Activated T-helper 2 cell treated with anti-CD3 and anti-CD28 coated beads, Interferon-gamma antibody, Interleukin-2, Interleukin-4, amounts not matched to agents 10 μg/mL and 5 μg/mL and 100 μg/mL, durations not matched to agents 14 hours and 24 hours and 36 hours (primary cell): ENCODE results near the gene UBE2F. TPM values are rescaled to one million over a fixed set of nuclear protein-coding genes. Genes with fewer than 3 reads are reported as not detected.
A peak's percentile ranks its signal among the peaks of the same experiment; 100 is the strongest.

Experiments used
- DNase-seq: peaks from one replicate; pipeline ENCODE4 v3.0.0; 2021; ENCODE audit warnings: low spot score
- H3K27ac Mint-ChIP-seq: one replicate; pipeline ENCODE4 v1.8.0; 2021; ENCODE audit warnings: mixed read lengths
- H3K27me3 Mint-ChIP-seq: one replicate; pipeline ENCODE4 v1.8.0; 2021; ENCODE audit warnings: low read depth, mixed read lengths
- H3K36me3 Mint-ChIP-seq: one replicate; pipeline ENCODE4 v1.8.0; 2021; ENCODE audit warnings: low read depth, mixed read lengths
- H3K4me1 Mint-ChIP-seq: one replicate; pipeline ENCODE4 v1.8.0; 2021; ENCODE audit warnings: low read depth, mixed read lengths
- H3K4me3 Mint-ChIP-seq: one replicate; pipeline ENCODE4 v1.8.0; 2021; ENCODE audit warnings: low read depth, mild to moderate bottlenecking, moderate library complexity, mixed read lengths
- H3K9me3 Mint-ChIP-seq: one replicate; pipeline ENCODE4 v1.8.0; 2021; ENCODE audit warnings: mixed read lengths
- intact Hi-C: fragments of 100-400 bp; cut with micrococcal nuclease; formaldehyde crosslinking; loops from one replicate; pipeline ENCODE4 v1.15.1; 2023
- total RNA-seq: library from RNA; stranded (reverse); gene quantifications from 2 replicates; pipeline ENCODE4 v1.2.3, GENCODE V29; 2022

Gene UBE2F
- total RNA-seq, 1 donor from 2014 or later, result 137 TPM

DNA sequence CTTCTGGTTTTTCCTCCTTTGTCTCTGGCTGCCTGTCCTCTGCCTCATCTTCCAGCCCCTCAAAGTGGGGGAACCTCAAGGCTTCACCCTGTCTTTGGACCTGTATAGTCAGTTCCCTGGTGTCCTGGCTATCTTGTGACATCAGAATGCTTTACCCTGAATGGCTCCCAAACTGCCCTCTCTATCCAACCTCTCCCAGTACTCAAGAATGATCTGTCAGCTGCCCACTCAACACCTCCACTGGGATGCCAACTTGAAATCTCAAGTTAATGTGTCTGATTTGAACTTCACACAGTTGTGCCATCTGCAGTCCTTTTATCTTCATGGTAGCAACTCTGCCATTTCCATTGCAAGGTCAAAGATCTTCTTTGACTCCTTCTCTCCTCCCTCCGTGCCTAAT, 43.8 kb downstream of the UBE2F start:
- Mint-ChIP-seq H3K4me3 (no peak overlapping the region), H3K9me3 (no peaks in the 10 kb centered on the region), H3K27ac (peak overlapping the region; percentile 79), H3K36me3 (peaks cover 76% of the 10 kb centered on the region), H3K27me3 (no peaks in the 10 kb centered on the region), H3K4me1 (peaks cover 59% of the 10 kb centered on the region)
- DNase-seq, result no peak
- intact Hi-C loops, result no loop called here

DNA sequence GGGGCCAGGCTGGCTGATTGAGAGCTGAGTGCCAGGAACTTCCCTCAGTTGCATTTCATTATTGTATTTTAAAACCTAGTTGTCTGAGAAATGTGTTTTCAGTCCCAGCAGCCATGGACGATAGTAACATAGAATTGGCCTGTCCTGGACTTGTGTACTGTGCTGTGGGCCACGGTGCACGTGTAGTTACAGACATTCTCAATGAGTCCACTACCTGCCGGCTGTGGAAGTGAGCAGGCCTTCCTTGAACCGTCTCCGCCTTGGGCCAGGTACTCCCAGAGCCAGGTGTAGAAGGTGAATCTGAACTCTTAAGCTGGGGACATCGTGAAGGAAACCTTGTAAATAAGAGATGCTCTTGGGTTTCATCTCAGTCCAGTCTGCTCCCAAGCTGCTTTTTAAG, 47.0 kb downstream of the UBE2F start:
- peak overlapping the region; percentile 30 for H3K27ac Mint-ChIP-seq
- H3K36me3 Mint-ChIP-seq, result peaks cover 69% of the 10 kb centered on the region
- peaks cover 47% of the 10 kb centered on the region for H3K4me1 Mint-ChIP-seq
- H3K4me3 Mint-ChIP-seq, result no peak overlapping the region
- H3K27me3 Mint-ChIP-seq, result no peaks in the 10 kb centered on the region
- intact Hi-C loops, result no loop called here
- no peak for DNase-seq
- H3K9me3 Mint-ChIP-seq, result no peaks in the 10 kb centered on the region

DNA sequence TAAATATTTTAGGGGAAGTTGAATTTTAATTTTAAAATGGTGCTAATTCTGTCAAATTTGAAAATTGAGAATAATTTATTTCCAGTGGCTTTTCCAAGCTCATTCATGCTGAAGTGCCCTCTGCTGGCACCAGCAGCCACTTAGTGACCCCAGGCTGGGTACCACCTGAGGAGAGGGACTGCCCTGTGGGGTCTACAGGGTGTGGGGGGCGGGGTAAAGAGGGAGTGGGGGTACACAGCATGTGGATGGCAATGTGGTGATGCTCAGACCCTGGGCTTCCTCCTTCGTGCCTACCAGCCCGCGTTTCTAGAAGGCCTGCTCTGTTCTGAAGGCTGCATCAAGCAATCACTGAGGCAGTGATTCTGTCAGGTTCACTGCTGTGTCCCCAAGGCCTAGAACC, 48.9 kb downstream of the UBE2F start:
- intact Hi-C loops, result no loop called here
- no peak for DNase-seq
- Mint-ChIP-seq H3K27me3 (no peaks in the 10 kb centered on the region), H3K36me3 (peaks cover 74% of the 10 kb centered on the region), H3K4me3 (no peak overlapping the region), H3K9me3 (no peaks in the 10 kb centered on the region), H3K4me1 (peaks cover 39% of the 10 kb centered on the region), H3K27ac (peak overlapping the region; percentile 44)

DNA sequence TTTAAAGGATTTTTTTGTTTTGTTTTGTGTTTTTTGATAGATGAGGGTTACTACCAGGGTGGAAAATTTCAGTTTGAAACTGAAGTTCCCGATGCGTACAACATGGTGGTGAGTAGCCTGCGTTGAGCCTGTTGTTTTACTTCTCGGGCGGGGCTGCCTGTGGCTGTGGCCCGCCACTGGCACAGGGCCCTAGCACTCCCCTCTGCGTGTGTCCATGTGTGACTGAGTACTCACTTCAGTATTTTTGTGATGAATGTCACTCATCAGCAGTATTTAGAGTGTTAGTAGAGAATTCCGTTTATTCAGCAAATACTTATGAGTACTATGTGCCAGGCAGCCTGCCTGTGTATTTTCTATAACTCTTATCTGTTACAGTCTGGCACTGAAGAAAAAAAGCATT, 49.7 kb downstream of the UBE2F start:
- intact Hi-C loops, result no loop called here
- Mint-ChIP-seq H3K4me3 (no peak overlapping the region), H3K27me3 (no peaks in the 10 kb centered on the region), H3K4me1 (peaks cover 34% of the 10 kb centered on the region), H3K36me3 (peaks cover 73% of the 10 kb centered on the region), H3K27ac (no peak overlapping the region), H3K9me3 (no peaks in the 10 kb centered on the region)
- DNase-seq, result no peak

DNA sequence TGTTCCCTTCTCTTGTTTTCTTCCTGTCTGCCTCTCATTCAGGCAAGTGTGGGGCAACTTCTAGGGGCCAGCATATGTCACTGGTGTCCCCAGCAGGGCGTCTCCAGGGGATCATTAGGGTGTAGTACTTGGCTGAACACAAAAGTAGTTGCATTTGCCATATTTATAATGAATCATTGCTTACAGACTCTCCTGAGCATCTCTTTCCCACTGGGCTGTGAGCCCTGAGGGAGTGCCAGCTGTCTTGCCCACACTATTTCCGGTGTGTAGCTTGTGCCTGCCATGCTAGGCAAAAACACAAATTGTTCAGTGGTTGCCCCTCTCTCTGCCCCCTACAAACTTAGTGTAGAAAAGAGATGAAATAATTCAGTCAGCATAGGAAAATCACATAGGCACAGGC, 53.1 kb downstream of the UBE2F start:
- H3K27ac Mint-ChIP-seq, result peak overlapping the region; percentile 76
- H3K36me3 Mint-ChIP-seq, result peaks cover 63% of the 10 kb centered on the region
- no peaks in the 10 kb centered on the region for H3K9me3 Mint-ChIP-seq
- H3K4me3 Mint-ChIP-seq, result no peak overlapping the region
- H3K4me1 Mint-ChIP-seq, result peaks cover 42% of the 10 kb centered on the region
- DNase-seq, result no peak
- intact Hi-C loops, result no loop called here
- no peaks in the 10 kb centered on the region for H3K27me3 Mint-ChIP-seq

DNA sequence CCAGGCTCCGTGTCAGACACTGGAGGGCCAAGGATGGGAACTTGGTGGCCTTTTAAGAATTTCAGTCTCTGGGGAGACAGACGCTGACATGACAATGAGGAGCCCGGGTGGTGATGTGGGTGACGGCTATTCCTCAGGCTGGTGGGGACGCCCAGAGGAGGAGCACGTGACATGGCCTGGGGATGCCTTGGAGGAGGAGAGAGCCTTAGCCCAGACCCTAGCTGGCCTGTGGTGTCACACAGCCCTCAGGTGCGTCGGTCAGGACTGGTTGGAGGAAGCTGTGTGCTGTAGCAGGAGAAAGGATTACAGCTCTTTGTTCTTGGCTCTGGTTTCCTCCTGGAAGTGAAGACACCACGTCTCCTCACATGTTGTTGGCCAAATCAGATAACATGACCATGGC, 54.0 kb downstream of the UBE2F start:
- Mint-ChIP-seq H3K4me3 (no peak overlapping the region), H3K9me3 (no peaks in the 10 kb centered on the region)
- no peak for DNase-seq

GRCh38 chr2:238021327-238021726, 54.5 kb downstream of the UBE2F start:
- Mint-ChIP-seq H3K36me3 (peaks cover 70% of the 10 kb centered on the region), H3K27ac (no peak overlapping the region), H3K4me3 (no peak overlapping the region), H3K4me1 (peaks cover 46% of the 10 kb centered on the region), H3K27me3 (no peaks in the 10 kb centered on the region), H3K9me3 (no peaks in the 10 kb centered on the region)
- intact Hi-C loops, result no loop called here
- DNase-seq, result no peak

More for the DNA sequence above, 54.0 kb downstream of the UBE2F start:
- Mint-ChIP-seq H3K4me1 (peaks cover 46% of the 10 kb centered on the region), H3K27ac (peak overlapping the region; percentile 43), H3K27me3 (no peaks in the 10 kb centered on the region), H3K36me3 (peaks cover 69% of the 10 kb centered on the region)
- intact Hi-C loops, result no loop called here

DNA sequence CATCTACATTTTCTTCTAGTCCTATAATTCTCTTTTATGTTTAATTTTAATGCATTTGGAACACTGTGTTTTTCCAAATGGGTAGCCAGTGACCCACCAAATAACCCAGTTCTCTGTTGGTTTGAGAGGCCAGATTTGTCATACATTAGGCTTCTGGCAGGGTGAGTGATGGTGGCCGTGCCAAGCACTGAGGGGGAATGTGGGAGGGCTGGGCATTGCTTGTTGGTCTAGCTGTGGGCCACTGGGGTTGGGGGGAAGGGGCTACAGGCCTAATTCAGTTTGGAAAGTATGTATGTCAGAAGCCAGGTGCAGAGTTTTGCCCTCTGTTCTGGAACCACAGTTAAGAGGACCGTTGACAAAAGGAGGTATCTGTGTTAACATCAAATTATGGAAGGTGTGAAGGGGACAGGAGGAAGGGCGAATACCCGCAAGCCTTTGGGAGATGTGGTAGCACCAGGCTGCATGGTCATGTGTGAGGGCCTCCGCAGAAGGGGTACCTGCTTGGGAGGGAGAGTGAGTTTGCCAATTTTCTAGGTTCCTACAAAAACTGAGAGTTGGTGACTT, 55.9 kb downstream of the UBE2F start:
- intact Hi-C loops, result no loop called here
- Mint-ChIP-seq H3K4me3 (no peak overlapping the region), H3K27ac (peak overlapping the region; percentile 72), H3K4me1 (peaks cover 47% of the 10 kb centered on the region), H3K36me3 (peaks cover 75% of the 10 kb centered on the region), H3K27me3 (no peaks in the 10 kb centered on the region), H3K9me3 (no peaks in the 10 kb centered on the region)
- no peak for DNase-seq

DNA sequence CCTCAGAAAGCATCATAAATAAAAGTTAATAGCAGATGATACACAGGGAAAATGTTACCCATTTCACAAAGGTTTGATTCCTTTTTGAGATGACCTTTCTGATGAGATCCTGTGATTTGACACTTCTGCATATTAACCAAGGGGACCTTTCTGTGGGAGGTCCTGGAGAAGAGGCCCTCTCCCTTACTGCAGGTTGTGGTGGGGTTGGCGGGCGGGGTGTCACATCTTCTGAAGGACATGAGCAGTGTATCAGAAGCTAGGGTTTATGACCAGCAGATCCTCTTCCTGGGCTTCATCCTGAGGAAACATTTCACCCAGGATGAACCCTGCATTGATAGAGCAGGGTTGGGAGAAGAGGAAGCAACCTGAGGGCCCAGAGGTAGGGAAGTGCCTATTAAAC, 56.8 kb downstream of the UBE2F start:
- peaks cover 47% of the 10 kb centered on the region for H3K4me1 Mint-ChIP-seq
- H3K4me3 Mint-ChIP-seq, result no peak overlapping the region
- peaks cover 78% of the 10 kb centered on the region for H3K36me3 Mint-ChIP-seq
- no peak for DNase-seq
- H3K27ac Mint-ChIP-seq, result peak overlapping the region; percentile 86
- no peaks in the 10 kb centered on the region for H3K27me3 Mint-ChIP-seq
- H3K9me3 Mint-ChIP-seq, result no peaks in the 10 kb centered on the region
- intact Hi-C loops, result loop anchor here (2.0 kb wide), 1 partner anchor 25 kb away; no protein-coding TSS in a partner anchor

GRCh38 chr2:238024986-238025385, 58.2 kb downstream of the UBE2F start:
- H3K9me3 Mint-ChIP-seq, result no peaks in the 10 kb centered on the region
- H3K36me3 Mint-ChIP-seq, result peaks cover 72% of the 10 kb centered on the region
- peak overlapping the region; percentile 66 for H3K4me3 Mint-ChIP-seq
- peak; percentile 33 for DNase-seq
- no peaks in the 10 kb centered on the region for H3K27me3 Mint-ChIP-seq
- intact Hi-C loops, result loop anchor here (1.0 to 5.0 kb wide), 5 partner anchors 16 to 57 kb away; partner anchors contain the start of gene SCLY
- peaks cover 38% of the 10 kb centered on the region for H3K4me1 Mint-ChIP-seq
- peak overlapping the region; percentile 86 for H3K27ac Mint-ChIP-seq

GRCh38 chr2:238025741-238026360, 59.0 kb downstream of the UBE2F start:
- H3K4me1 Mint-ChIP-seq, result peaks cover 43% of the 10 kb centered on the region
- H3K4me3 Mint-ChIP-seq, result peak overlapping the region; percentile 66
- intact Hi-C loops, result loop anchor here (1.0 to 5.0 kb wide), 5 partner anchors 17 to 58 kb away; partner anchors contain the start of gene SCLY
- no peaks in the 10 kb centered on the region for H3K27me3 Mint-ChIP-seq
- H3K9me3 Mint-ChIP-seq, result no peaks in the 10 kb centered on the region
- DNase-seq, result no peak
- H3K27ac Mint-ChIP-seq, result peak overlapping the region; percentile 86
- H3K36me3 Mint-ChIP-seq, result peaks cover 72% of the 10 kb centered on the region

DNA sequence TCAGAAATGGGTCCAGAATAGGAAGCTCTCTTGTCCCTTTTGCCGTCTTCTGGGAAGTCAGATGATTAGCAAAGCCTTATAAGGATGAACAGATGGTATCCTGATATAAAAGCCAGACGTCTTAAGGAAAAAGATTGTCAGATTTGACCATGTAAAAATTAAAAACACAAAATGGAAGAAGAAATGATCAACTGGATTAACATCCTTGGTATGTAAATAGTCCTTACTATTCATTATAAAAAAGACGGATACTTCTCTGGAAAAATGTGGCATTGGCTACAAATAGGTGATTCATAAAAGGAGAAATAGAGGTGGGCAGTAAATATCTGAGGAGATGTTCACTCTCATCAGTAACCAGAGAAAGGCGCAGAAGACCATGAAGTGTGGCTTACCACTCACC, 60.2 kb downstream of the UBE2F start:
- H3K9me3 Mint-ChIP-seq, result no peaks in the 10 kb centered on the region
- H3K4me3 Mint-ChIP-seq, result peak overlapping the region; percentile 51
- peaks cover 48% of the 10 kb centered on the region for H3K4me1 Mint-ChIP-seq
- H3K36me3 Mint-ChIP-seq, result peaks cover 73% of the 10 kb centered on the region
- no peaks in the 10 kb centered on the region for H3K27me3 Mint-ChIP-seq
- DNase-seq, result no peak
- intact Hi-C loops, result loop anchor here (5.0 kb wide), 2 partner anchors 35 to 45 kb away; partner anchors contain the start of gene SCLY
- peak overlapping the region; percentile 65 for H3K27ac Mint-ChIP-seq

DNA sequence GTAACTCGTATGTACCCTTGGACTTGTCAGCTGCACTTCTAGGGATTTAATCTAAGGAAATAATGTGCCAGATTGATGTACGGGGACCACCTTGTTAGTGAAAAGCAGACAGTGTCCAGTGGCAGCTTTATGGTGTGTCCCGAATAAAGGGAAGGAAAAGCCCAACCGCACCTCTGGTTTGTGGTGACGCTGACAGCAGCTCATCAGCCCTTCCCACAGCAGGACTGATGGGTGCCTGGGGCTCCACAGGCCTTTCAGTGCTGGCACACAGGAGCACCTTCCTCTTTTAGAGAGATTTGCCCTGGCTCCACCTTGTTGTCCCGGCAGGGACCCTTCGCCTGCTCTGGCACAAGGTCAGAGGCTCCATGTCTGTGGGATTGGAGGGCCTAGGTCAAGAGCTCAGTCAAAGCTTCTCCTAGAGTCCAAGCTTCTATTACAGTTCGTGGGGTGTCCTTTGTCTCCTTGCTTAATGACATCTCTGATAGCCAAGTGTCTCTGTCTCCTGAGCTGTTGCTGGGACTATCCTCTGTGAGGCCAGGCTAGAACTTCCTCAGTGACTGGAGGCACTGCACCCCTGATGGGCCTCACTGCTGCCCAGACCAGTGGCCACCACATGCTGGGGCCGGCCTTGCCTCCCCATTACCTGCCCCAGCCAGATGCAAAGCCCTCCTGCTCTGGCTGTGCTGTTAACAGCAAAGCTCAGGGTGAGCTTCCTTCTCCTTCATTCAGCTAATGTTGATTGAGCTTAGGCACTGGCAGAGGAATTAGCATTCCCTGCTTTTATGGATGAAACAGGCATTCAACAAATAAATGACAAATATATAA, 61.0 kb downstream of the UBE2F start:
- Mint-ChIP-seq H3K36me3 (peaks cover 69% of the 10 kb centered on the region), H3K4me3 (no peak overlapping the region), H3K4me1 (peaks cover 43% of the 10 kb centered on the region), H3K27ac (no peak overlapping the region), H3K27me3 (no peaks in the 10 kb centered on the region), H3K9me3 (no peaks in the 10 kb centered on the region)
- intact Hi-C loops, result loop anchor here (5.0 kb wide), 2 partner anchors 34 to 46 kb away; partner anchors contain the start of gene SCLY
- no peak for DNase-seq
